ENCODE measurements around the gene KRT76.

- TF ChIP-seq CTCF (IDR thresholded peaks at IDR 0.05 in 4 of 5, conservative IDR thresholded peaks at IDR 0.05 in 1 of 5) (no peak), POLR2A (IDR thresholded peaks at IDR 0.05) (no peak)
These were observed 30.7 kb upstream of the KRT76 start for GRCh38 chr12:52807544-52808470.

Data from gastrocnemius medialis (tissue), 4 donors.